SK-N-MC (cell line): ENCODE results near the gene TRIM50.
"Not testable (repeated sequence)": the region's sequence is repeated elsewhere in the genome, so short reads cannot be mapped to it uniquely, and the experiment has no call there.

ENCODE experiments used
- DNase-seq: peaks from one replicate; pipeline ENCODE4 v3.0.0-alpha.2; 2011; ENCODE audit warnings: low read depth, low spot score
- H3K27ac ChIP-seq: fragments of 200-600 bp; sonication (generic); 2 replicates; pipeline ENCODE4 v1.5.1; 2016; ENCODE audit warnings: mixed run types
- H3K36me3 ChIP-seq: fragments of 200-600 bp; sonication (generic); 2 replicates; pipeline ENCODE4 v1.6.1; 2017; ENCODE audit warnings: antibody characterized with exemption, low read length, mixed read lengths; ENCODE audit not compliant: insufficient read depth
- H3K4me3 ChIP-seq: fragments of 200-600 bp; sonication (generic); 2 replicates; pipeline ENCODE4 v1.5.1; 2016
- H3K9ac ChIP-seq: fragments of 200-600 bp; sonication (generic); 2 replicates; pipeline ENCODE4 v1.8.0; 2017; ENCODE audit warnings: mixed run types, mixed read lengths; ENCODE audit not compliant: insufficient read length
- H3K9me3 ChIP-seq: fragments of 200-600 bp; sonication (generic); 2 replicates; pipeline ENCODE4 v1.6.1; 2017; ENCODE audit warnings: low read depth, mild to moderate bottlenecking, antibody characterized with exemption, low read length, moderate library complexity, mixed read lengths
- EZH2 ChIP-seq: fragments of 200-600 bp; sonication (generic); IDR thresholded peaks from one replicate; pipeline ENCODE4 v1.6.1; 2017; ENCODE audit warnings: antibody characterized with exemption
- FOXP2 ChIP-seq: optimal IDR thresholded peaks from 2 replicates; pipeline ENCODE3; 2011; ENCODE audit warnings: mild to moderate bottlenecking, moderate library complexity; ENCODE audit not compliant: insufficient read depth; ENCODE audit errors: extremely low read length, control extremely low read depth
- POLR2AphosphoS5 ChIP-seq: IDR thresholded peaks from 2 replicates; pipeline ENCODE4 v1.6.1; 2012; ENCODE audit warnings: mild to moderate bottlenecking, low read depth, low read length, borderline replicate concordance

Gene TRIM50

GRCh38 chr7:73343671-73344380 lies 15.9 kb upstream of the TRIM50 start:
- Histone ChIP-seq H3K9me3 (no peaks in the 10 kb centered on the region), H3K9ac (no peak overlapping the region), H3K36me3 (no peaks in the 10 kb centered on the region), H3K4me3 (no peak overlapping the region), H3K27ac (no peak overlapping the region)
- DNase-seq = no peak
- TF ChIP-seq EZH2 = no peak
- no peak for TF ChIP-seq POLR2AphosphoS5
- no peak for TF ChIP-seq FOXP2

- no peaks in the 10 kb centered on the region for H3K36me3 ChIP-seq
- no peak overlapping the region for H3K4me3 ChIP-seq
- DNase-seq = no peak
- H3K27ac ChIP-seq = no peak overlapping the region
- no peaks in the 10 kb centered on the region for H3K9me3 ChIP-seq
- TF ChIP-seq POLR2AphosphoS5 (no peak), FOXP2 (no peak), EZH2 (no peak)
- H3K9ac ChIP-seq = no peak overlapping the region
Measured at GRCh38 chr7:73342645-73343044, 14.8 kb upstream of the TRIM50 start.

- H3K9ac ChIP-seq = no peak overlapping the region
Measured at GRCh38 chr7:73341877-73342276, 14.0 kb upstream of the TRIM50 start.

GRCh38 chr7:73340514-73340913 lies 12.6 kb upstream of the TRIM50 start:
- DNase-seq = no peak
- Histone ChIP-seq H3K27ac (no peak overlapping the region), H3K4me3 (no peak overlapping the region), H3K9me3 (no peaks in the 10 kb centered on the region), H3K9ac (no peak overlapping the region), H3K36me3 (no peaks in the 10 kb centered on the region)
- TF ChIP-seq POLR2AphosphoS5 = no peak
- no peak for TF ChIP-seq FOXP2
- no peak for TF ChIP-seq EZH2

More at GRCh38 chr7:73341877-73342276, 14.0 kb upstream of the TRIM50 start:
- H3K27ac ChIP-seq = no peak overlapping the region
- H3K4me3 ChIP-seq = no peak overlapping the region
- H3K36me3 ChIP-seq = no peaks in the 10 kb centered on the region
- TF ChIP-seq POLR2AphosphoS5 (no peak), EZH2 (no peak), FOXP2 (no peak)
- DNase-seq = no peak
- H3K9me3 ChIP-seq = no peaks in the 10 kb centered on the region

GRCh38 chr7:73338321-73338720 lies 10.4 kb upstream of the TRIM50 start:
- Histone ChIP-seq H3K9ac (no peak overlapping the region), H3K36me3 (no peaks in the 10 kb centered on the region), H3K27ac (no peak overlapping the region), H3K9me3 (no peaks in the 10 kb centered on the region), H3K4me3 (no peak overlapping the region)
- TF ChIP-seq POLR2AphosphoS5 (no peak), FOXP2 (no peak), EZH2 (no peak)
- DNase-seq = no peak

- no peak for DNase-seq
- Histone ChIP-seq H3K9me3 (no peaks in the 10 kb centered on the region), H3K4me3 (no peak overlapping the region), H3K36me3 (no peaks in the 10 kb centered on the region), H3K9ac (no peak overlapping the region), H3K27ac (0 out of 2 replicates have a peak overlapping the region, but pooled peaks have one; percentile 31)
- no peak for TF ChIP-seq EZH2
- no peak for TF ChIP-seq POLR2AphosphoS5
- TF ChIP-seq FOXP2 = no peak
Measured at GRCh38 chr7:73332447-73332846, 4.6 kb upstream of the TRIM50 start.

GRCh38 chr7:73330772-73331171 lies 2.9 kb upstream of the TRIM50 start:
- H3K9ac ChIP-seq = no peak overlapping the region
- H3K4me3 ChIP-seq = peak overlapping the region; percentile 7; the same call in 1 of the 2 replicates
- no peaks in the 10 kb centered on the region for H3K9me3 ChIP-seq
- no peaks in the 10 kb centered on the region for H3K36me3 ChIP-seq
- DNase-seq = no peak
- no peak for TF ChIP-seq POLR2AphosphoS5
- TF ChIP-seq FOXP2 = no peak
- TF ChIP-seq EZH2 = no peak
- no peak overlapping the region for H3K27ac ChIP-seq

- DNase-seq = no peak
- H3K36me3 ChIP-seq = no peaks in the 10 kb centered on the region
- H3K9me3 ChIP-seq = no peaks in the 10 kb centered on the region
- peak overlapping the region; percentile 7; the same call in 1 of the 2 replicates for H3K4me3 ChIP-seq
- H3K27ac ChIP-seq = 0 out of 2 replicates have a peak overlapping the region, but pooled peaks have one; percentile 10
- peak; percentile 27; the same call in 1 of the 2 replicates for TF ChIP-seq POLR2AphosphoS5
- no peak for TF ChIP-seq EZH2
- H3K9ac ChIP-seq = no peak overlapping the region
Measured at GRCh38 chr7:73329861-73330581, 2.1 kb upstream of the TRIM50 start.

GRCh38 chr7:73328696-73329095 lies 814 bp upstream of the TRIM50 start:
- Histone ChIP-seq H3K36me3 (no peaks in the 10 kb centered on the region), H3K27ac (no peak overlapping the region), H3K9me3 (no peaks in the 10 kb centered on the region), H3K9ac (no peak overlapping the region), H3K4me3 (no peak overlapping the region)
- TF ChIP-seq POLR2AphosphoS5 (no peak), EZH2 (no peak), FOXP2 (no peak)
- no peak for DNase-seq

GRCh38 chr7:73327449-73327848 lies 433 bp downstream of the TRIM50 start:
- H3K4me3 ChIP-seq, H3K9me3 ChIP-seq, H3K36me3 ChIP-seq, H3K9ac ChIP-seq, H3K27ac ChIP-seq, DNase-seq: not testable (repeated sequence)

- H3K27ac ChIP-seq, H3K4me3 ChIP-seq, H3K9me3 ChIP-seq, H3K36me3 ChIP-seq, H3K9ac ChIP-seq, DNase-seq: not testable (repeated sequence)
Measured at GRCh38 chr7:73325424-73325823, 2.5 kb downstream of the TRIM50 start.

- H3K9ac ChIP-seq, H3K9me3 ChIP-seq, H3K27ac ChIP-seq, H3K36me3 ChIP-seq, H3K4me3 ChIP-seq, DNase-seq: not testable (repeated sequence)
Measured at GRCh38 chr7:73324081-73324845, 3.6 kb downstream of the TRIM50 start.
